Small intestine (tissue), 7 donors: ENCODE measurements around the gene USP10. TPM values are rescaled to one million over a fixed set of nuclear protein-coding genes. Genes with fewer than 3 reads are reported as not detected.

ENCODE experiments used
- DNase-seq, 2 donors: peaks; one replicate each; pipeline versions ENCODE4 v3.0.0 to v3.0.0-alpha.2; 2013
- FAIRE-seq: peaks from 2 replicates; lab custom pipeline; 2012; peaks lifted over from hg19 to GRCh38; lab: Jason Lieb, UNC
- H3K27ac ChIP-seq, 3 donors: one replicate each; pipeline ENCODE4 v1.5.1; 2013; ENCODE audit warnings: low read length in 2 of 3, mild to moderate bottlenecking in 2 of 3, control low read depth in 1 of 3, inconsistent platforms in 1 of 3, low read depth in 1 of 3, moderate library complexity in 1 of 3
- H3K27me3 ChIP-seq, 3 donors: one replicate each; pipeline ENCODE4 v1.6.1; 2013; ENCODE audit warnings: low read length in 3 of 3, inconsistent platforms in 1 of 3; ENCODE audit not compliant: control insufficient read depth in 3 of 3, insufficient read depth in 3 of 3
- H3K36me3 ChIP-seq, 3 donors: one replicate each; pipeline ENCODE4 v1.6.1; 2013; ENCODE audit warnings: low read length in 3 of 3, inconsistent platforms in 1 of 3, low read depth in 1 of 3, mild to moderate bottlenecking in 1 of 3, moderate library complexity in 1 of 3; ENCODE audit not compliant: control insufficient read depth in 3 of 3, insufficient read depth in 2 of 3
- H3K4me1 ChIP-seq, 3 donors: one replicate each; pipeline ENCODE4 v1.6.1; 2013; ENCODE audit warnings: low read length in 2 of 3, inconsistent platforms in 1 of 3, low read depth in 1 of 3, mild to moderate bottlenecking in 1 of 3, moderate library complexity in 1 of 3; ENCODE audit not compliant: control insufficient read depth in 3 of 3, insufficient read depth in 2 of 3
- H3K4me3 ChIP-seq, 3 donors: one replicate each; pipeline ENCODE4 v1.5.1; 2013; ENCODE audit warnings: low read length in 3 of 3, control low read depth in 1 of 3, inconsistent platforms in 1 of 3, low read depth in 1 of 3, mild to moderate bottlenecking in 1 of 3, moderate library complexity in 1 of 3
- H3K9me3 ChIP-seq, 2 donors: one replicate each; pipeline ENCODE4 v1.6.1; 2013; ENCODE audit warnings: low read depth in 1 of 2, low read length in 1 of 2; ENCODE audit not compliant: control insufficient read depth in 2 of 2, insufficient read depth in 1 of 2
- WGBS, 3 donors: extraction: QIAGEN DNeasy Blood & Tissue Kit; methylation state at CpG; one replicate each; pipeline ENCODE4 v1.1.7; 2013; 5-methylcytosine and 5-hydroxymethylcytosine counted together
- polyA plus RNA-seq, 4 donors: library from polyadenylated mRNA; stranded (reverse) in 3 of 4; unstranded in 1 of 4; fragments of 200-250 nt in 3 of 4; fragments of 120-200 nt in 1 of 4; gene quantifications; one replicate each; pipeline versions ENCODE4 v1.2.1 to v1.2.3, GENCODE V29; 2013
- donor health status: healthy with polysubstance abuse.
- donor health status: control.
- donor health status: control.
- donor health status: Bipolar disorder and iron deficiency.
- donor health status: healthy.

Gene USP10
- polyA plus RNA-seq, 4 donors = 22.4 to 67.1 (median 32.1) TPM

- DNase-seq = no peak
- Histone ChIP-seq H3K9me3 (no peaks in the 10 kb centered on the region), H3K27me3 (peaks cover 0 to 2% (median 0%) of the 10 kb centered on the region in 3 donors), H3K4me3 (no peak overlapping the region), H3K36me3 (no peaks in the 10 kb centered on the region), H3K27ac (no peak overlapping the region), H3K4me1 (no peaks in the 10 kb centered on the region)
- 71 to 79% (median 77%) methylated on average over 10 of the region's 10 CpGs for WGBS, 3 donors
- no peak for FAIRE-seq
These were observed 22.0 kb upstream of the USP10 start for GRCh38 chr16:84677849-84678248.

- FAIRE-seq (no peak), DNase-seq (no peak)
- peaks cover 0 to 2% (median 0%) of the 10 kb centered on the region in 3 donors for H3K27me3 ChIP-seq
- WGBS, 3 donors = 80 to 89% (median 86%) methylated on average over 9 of the region's 9 CpGs
- no peak overlapping the region for H3K27ac ChIP-seq
- no peaks in the 10 kb centered on the region for H3K9me3 ChIP-seq
- no peaks in the 10 kb centered on the region for H3K36me3 ChIP-seq
- no peak overlapping the region for H3K4me3 ChIP-seq
- no peaks in the 10 kb centered on the region for H3K4me1 ChIP-seq
These were observed 21.3 kb upstream of the USP10 start for GRCh38 chr16:84678541-84678940.

- Histone ChIP-seq H3K4me1 (no peaks in the 10 kb centered on the region), H3K36me3 (no peaks in the 10 kb centered on the region), H3K4me3 (no peak overlapping the region), H3K9me3 (no peaks in the 10 kb centered on the region), H3K27me3 (peaks cover 0 to 6% (median 2%) of the 10 kb centered on the region in 3 donors), H3K27ac (no peak overlapping the region)
- DNase-seq (no peak), FAIRE-seq (no peak)
- 90 to 95% (median 90%) methylated on average over 10 of the region's 10 CpGs for WGBS, 3 donors
These were observed 19.5 kb upstream of the USP10 start for GRCh38 chr16:84680165-84680842.

- FAIRE-seq (no peak), DNase-seq (no peak)
- Histone ChIP-seq H3K27me3 (peaks cover 0 to 6% (median 2%) of the 10 kb centered on the region in 3 donors), H3K36me3 (no peaks in the 10 kb centered on the region), H3K4me3 (no peak overlapping the region), H3K27ac (no peak overlapping the region), H3K9me3 (no peaks in the 10 kb centered on the region), H3K4me1 (no peaks in the 10 kb centered on the region)
- 87 to 96% (median 91%) methylated on average over 4 of the region's 4 CpGs for WGBS, 3 donors
These were observed 18.8 kb upstream of the USP10 start for GRCh38 chr16:84680843-84681629.

- Histone ChIP-seq H3K27me3 (peaks cover 0 to 6% (median 2%) of the 10 kb centered on the region in 3 donors), H3K9me3 (peaks cover 0 to 5% of the 10 kb centered on the region in 2 donors), H3K4me1 (no peaks in the 10 kb centered on the region), H3K36me3 (no peaks in the 10 kb centered on the region), H3K4me3 (no peak overlapping the region), H3K27ac (no peak overlapping the region)
- DNase-seq (peak in 1 of 2 donors; percentile 14), FAIRE-seq (no peak)
- WGBS, 3 donors = 44 to 66% (median 55%) methylated on average over 15 of the region's 15 CpGs
These were observed 15.9 kb upstream of the USP10 start for GRCh38 chr16:84683691-84684591.

GRCh38 chr16:84684592-84684965 is 15.2 kb upstream of the USP10 start:
- H3K27ac ChIP-seq = no peak overlapping the region
- no peak for DNase-seq
- no peaks in the 10 kb centered on the region for H3K36me3 ChIP-seq
- H3K4me3 ChIP-seq = no peak overlapping the region
- H3K9me3 ChIP-seq = peaks cover 0 to 5% of the 10 kb centered on the region in 2 donors
- WGBS, 3 donors = 90 to 92% (median 92%) methylated on average over 4 of the region's 4 CpGs
- no peaks in the 10 kb centered on the region for H3K4me1 ChIP-seq
- H3K27me3 ChIP-seq = peaks cover 0 to 6% (median 2%) of the 10 kb centered on the region in 3 donors
- FAIRE-seq = no peak

GRCh38 chr16:84685210-84685609 is 14.6 kb upstream of the USP10 start:
- Histone ChIP-seq H3K4me3 (no peak overlapping the region), H3K27me3 (peaks cover 0 to 6% (median 2%) of the 10 kb centered on the region in 3 donors), H3K27ac (no peak overlapping the region), H3K36me3 (no peaks in the 10 kb centered on the region), H3K4me1 (no peaks in the 10 kb centered on the region), H3K9me3 (peaks cover 0 to 5% of the 10 kb centered on the region in 2 donors)
- FAIRE-seq = no peak
- WGBS, 3 donors = 78 to 80% (median 79%) methylated on average over 8 of the region's 8 CpGs
- DNase-seq = no peak
